H1 (cell line): ENCODE data around the gene SCAMP4. TPM values are rescaled to one million over a fixed set of nuclear protein-coding genes. Genes with fewer than 3 reads are reported as not detected.

Source experiments
- MAFK ChIP-seq: IDR thresholded peaks from 2 replicates; pipeline ENCODE4 v1.6.1; 2012; ENCODE audit warnings: low read depth, mild to moderate bottlenecking, improper control_type of control experiment, low read length
- TAF7 ChIP-seq: optimal IDR thresholded peaks from 2 replicates; pipeline ENCODE3; 2011; ENCODE audit warnings: low read depth, mild to moderate bottlenecking, inconsistent platforms, low read length, moderate library complexity, borderline replicate concordance
- polyA plus RNA-seq, 7 experiments: library from polyadenylated mRNA; depleted of rRNA in 3 of 7; stranded (reverse) in 5 of 7; unstranded in 2 of 7; fragments of >200 nt in 5 of 7; fragments of 200-250 nt in 2 of 7; gene quantifications; 1 replicate in 5 of 7; 2 replicates in 1 of 7; 4 replicates in 1 of 7; pipeline versions ENCODE4 v1.2.1 to v1.2.3, GENCODE V29; 2011 to 2013; ENCODE audit warnings: missing spikeins in 2 of 7, mixed read lengths in 2 of 7
- total RNA-seq: library from RNA; stranded (reverse); fragmentation: NEBNext Ultra II Directional; extraction: Animal tissue kit (Norgen Biotek cat#: 25700); gene quantifications from 2 replicates; pipeline ENCODE4 v1.2.1, GENCODE V29; 2021

The SCAMP4 gene
- total and polyA plus RNA-seq, 2 of the 8 experiments (the other 6 are each of a cell fraction or from before 2014, with no cell fraction given) = 17.1 to 61.4 TPM

DNA sequence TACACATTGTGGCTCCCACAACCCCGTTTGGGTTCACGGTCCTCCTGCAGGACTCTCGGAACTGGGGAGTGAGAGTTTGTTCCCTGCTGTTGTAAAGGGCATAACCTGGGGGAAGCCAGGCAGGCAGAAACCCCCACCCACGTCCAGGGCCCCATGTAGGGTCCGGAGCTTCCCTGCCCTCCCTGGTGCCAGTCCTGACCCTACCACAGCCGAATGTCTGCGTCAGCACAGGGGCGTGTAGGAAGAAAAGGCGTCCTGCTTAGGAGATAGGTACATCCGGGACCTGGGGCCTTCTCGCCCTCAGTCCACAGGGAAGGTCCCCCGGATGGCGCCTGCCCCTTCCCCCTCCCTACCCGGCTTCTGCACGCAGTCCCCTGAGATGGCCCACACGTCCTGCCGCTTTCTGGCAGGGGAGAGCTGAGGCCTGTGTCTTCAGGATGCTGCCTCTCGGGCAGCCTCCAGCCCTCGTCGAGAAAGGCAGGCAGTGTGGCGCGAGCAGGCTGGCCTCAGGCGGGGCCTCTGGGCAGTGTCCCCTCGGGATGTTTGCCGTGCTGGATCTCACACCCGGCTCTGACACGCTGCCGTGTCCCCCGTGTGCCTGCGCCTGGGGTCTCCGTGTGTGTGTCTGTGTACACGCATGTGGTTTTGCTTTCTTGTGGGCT lies 54.9 kb downstream of the SCAMP4 start (continued):
- TF ChIP-seq TAF7 (no peak), MAFK (no peak)
- TF ChIP-seq, all 59 proteins: peak for 0
